GM19395 (cell line): Measurements from ENCODE around the gene ST8SIA2.

ENCODE experiments used
- ATAC-seq: cut with Tn5 transposase; IDR thresholded peaks from one replicate; pipeline ENCODE4 v1.9.1; 2021; ENCODE audit warnings: mild to moderate bottlenecking, moderate library complexity; ENCODE audit not compliant: unreplicated experiment

Gene ST8SIA2

GRCh38 chr15:92393071-92393979 lies at the start of gene ST8SIA2:
TSS of gene ST8SIA2 (plus strand) at chr15:92393881. CDS start at chr15:92394065, 184 bp downstream.
- no peak for ATAC-seq

GRCh38 chr15:92343924-92344643 lies 49.6 kb upstream of the ST8SIA2 start:
- no peak for ATAC-seq

GRCh38 chr15:92346063-92346462 lies 47.6 kb upstream of the ST8SIA2 start:
- no peak for ATAC-seq

GRCh38 chr15:92355307-92355706 lies 38.4 kb upstream of the ST8SIA2 start:
- no peak for ATAC-seq

GRCh38 chr15:92361321-92362000 lies 32.2 kb upstream of the ST8SIA2 start:
- no peak for ATAC-seq

- no peak for ATAC-seq
Observed at GRCh38 chr15:92362001-92362350, 31.7 kb upstream of the ST8SIA2 start.

GRCh38 chr15:92365084-92365483 lies 28.6 kb upstream of the ST8SIA2 start:
- ATAC-seq: no peak

GRCh38 chr15:92365906-92366305 lies 27.8 kb upstream of the ST8SIA2 start:
- ATAC-seq: no peak

GRCh38 chr15:92366381-92366780 lies 27.3 kb upstream of the ST8SIA2 start:
- no peak for ATAC-seq

GRCh38 chr15:92375057-92375456 lies 18.6 kb upstream of the ST8SIA2 start:
- ATAC-seq: no peak

- ATAC-seq: no peak
Observed at GRCh38 chr15:92376109-92376508, 17.6 kb upstream of the ST8SIA2 start.

GRCh38 chr15:92377083-92377789 lies 16.4 kb upstream of the ST8SIA2 start:
- no peak for ATAC-seq

GRCh38 chr15:92383519-92384324 lies 10.0 kb upstream of the ST8SIA2 start:
- peak; percentile 77 for ATAC-seq

GRCh38 chr15:92384381-92384780 lies 9.3 kb upstream of the ST8SIA2 start:
- ATAC-seq: no peak

GRCh38 chr15:92385096-92385495 lies 8.6 kb upstream of the ST8SIA2 start:
- no peak for ATAC-seq

GRCh38 chr15:92391640-92392039 lies 2.0 kb upstream of the ST8SIA2 start:
- ATAC-seq: peak; percentile 56

GRCh38 chr15:92392462-92392861 lies 1.2 kb upstream of the ST8SIA2 start:
- ATAC-seq: no peak

GRCh38 chr15:92393980-92394308 lies 263 bp downstream of the ST8SIA2 start:
- ATAC-seq: no peak

GRCh38 chr15:92394309-92395097 lies 822 bp downstream of the ST8SIA2 start:
- no peak for ATAC-seq
